DOHH2 (cell line): ENCODE results near the gene COL19A1.

ENCODE experiments used
- H3F3A ChIP-seq: fragments of 200-600 bp; sonication (generic), shearing (Covaris generic); 2 replicates; pipeline ENCODE4 v1.6.0; 2016; ENCODE audit warnings: antibody characterized with exemption, mild to moderate bottlenecking; ENCODE audit not compliant: control insufficient read depth, insufficient read depth
- H3K27ac ChIP-seq: fragments of 200-600 bp; sonication (generic); 2 replicates; pipeline ENCODE4 v1.5.1; 2014; ENCODE audit warnings: low read depth, mild to moderate bottlenecking, low read length, moderate library complexity
- H3K27me3 ChIP-seq: fragments of 200-600 bp; sonication (generic); 2 replicates; pipeline ENCODE4 v1.6.1; 2014; ENCODE audit warnings: mild to moderate bottlenecking, low read length, mixed read lengths; ENCODE audit not compliant: control insufficient read depth
- H3K36me3 ChIP-seq: fragments of 200-600 bp; sonication (generic); 2 replicates; pipeline ENCODE4 v1.6.1; 2014; ENCODE audit warnings: mild to moderate bottlenecking, low read length, moderate library complexity, mixed read lengths; ENCODE audit not compliant: control insufficient read depth
- H3K4me1 ChIP-seq: fragments of 200-600 bp; sonication (generic); 2 replicates; pipeline ENCODE4 v1.6.1; 2014; ENCODE audit warnings: mild to moderate bottlenecking, low read length, mixed read lengths; ENCODE audit not compliant: control insufficient read depth
- H3K4me2 ChIP-seq: fragments of 200-600 bp; sonication (generic); 2 replicates; pipeline ENCODE4 v1.6.0; 2014; ENCODE audit warnings: mild to moderate bottlenecking, low read length, moderate library complexity
- H3K4me3 ChIP-seq: fragments of 200-600 bp; sonication (generic); 2 replicates; pipeline ENCODE4 v1.5.1; 2014; ENCODE audit warnings: mild to moderate bottlenecking, low read length, mixed read lengths
- H3K79me2 ChIP-seq: fragments of 200-600 bp; sonication (generic); 2 replicates; pipeline ENCODE4 v1.6.1; 2014; ENCODE audit warnings: mild to moderate bottlenecking, low read length, mixed read lengths; ENCODE audit not compliant: control insufficient read depth
- H3K9me2 ChIP-seq: fragments of 200-600 bp; sonication (generic); replicated peaks from 2 replicates; pipeline ENCODE4 v1.6.1; 2014; ENCODE audit warnings: mild to moderate bottlenecking, low read length, mixed read lengths; ENCODE audit not compliant: control insufficient read depth
- H3K9me3 ChIP-seq: fragments of 200-600 bp; sonication (generic); 2 replicates; pipeline ENCODE4 v1.6.1; 2014; ENCODE audit warnings: antibody characterized with exemption, low read length, mixed read lengths; ENCODE audit not compliant: control insufficient read depth, insufficient read depth
- H4K20me1 ChIP-seq: fragments of 200-600 bp; sonication (generic); 2 replicates; pipeline ENCODE4 v1.6.0; 2014; ENCODE audit warnings: low read depth, mild to moderate bottlenecking, antibody characterized with exemption, low read length, moderate library complexity; ENCODE audit not compliant: control insufficient read depth, insufficient read depth
- EZH2phosphoT487 ChIP-seq: fragments of 200-600 bp; sonication (generic); IDR thresholded peaks from 2 replicates; pipeline ENCODE4 v1.6.1; 2017; ENCODE audit warnings: borderline replicate concordance, mild to moderate bottlenecking, antibody characterized with exemption, low read length, moderate library complexity, mixed read lengths
- TF ChIP-seq, protein P1 (sequence below): fragments of 200-600 bp; sonication (generic); IDR thresholded peaks from one replicate; pipeline ENCODE4 v1.5.1; 2014; ENCODE audit warnings: antibody characterized with exemption, mild to moderate bottlenecking, low read depth, low read length; ENCODE audit not compliant: poor library complexity, severe bottlenecking

COL19A1 gene

DNA sequence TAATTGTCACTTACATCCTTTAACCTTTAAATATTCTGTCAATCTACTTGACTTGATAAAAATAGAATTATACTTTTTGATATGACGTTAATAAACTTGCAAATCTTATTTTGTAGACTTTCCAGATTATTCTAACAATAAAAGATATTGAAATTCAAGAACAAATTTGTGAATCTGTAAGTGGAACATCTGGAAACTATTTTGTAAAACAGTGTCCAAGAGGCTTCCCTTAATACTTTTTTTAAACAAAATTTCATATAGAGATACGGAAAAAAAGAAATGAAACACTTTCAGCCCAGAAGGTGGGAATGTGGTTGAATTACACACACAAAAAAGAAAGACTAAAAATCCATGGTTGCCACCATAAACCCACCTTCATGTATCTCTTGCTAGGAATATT lies 174.4 kb downstream of the COL19A1 start:
- H3K4me3 ChIP-seq: no peak overlapping the region
- no peaks in the 10 kb centered on the region for H3K9me3 ChIP-seq
- H3K36me3 ChIP-seq: no peaks in the 10 kb centered on the region
- no peaks in the 10 kb centered on the region for H4K20me1 ChIP-seq
- no peak overlapping the region for H3K4me2 ChIP-seq
- no peaks in the 10 kb centered on the region for H3K79me2 ChIP-seq
- no peaks in the 10 kb centered on the region for H3K27me3 ChIP-seq
- TF ChIP-seq EZH2phosphoT487: no peak
- TF ChIP-seq, protein P1, sequence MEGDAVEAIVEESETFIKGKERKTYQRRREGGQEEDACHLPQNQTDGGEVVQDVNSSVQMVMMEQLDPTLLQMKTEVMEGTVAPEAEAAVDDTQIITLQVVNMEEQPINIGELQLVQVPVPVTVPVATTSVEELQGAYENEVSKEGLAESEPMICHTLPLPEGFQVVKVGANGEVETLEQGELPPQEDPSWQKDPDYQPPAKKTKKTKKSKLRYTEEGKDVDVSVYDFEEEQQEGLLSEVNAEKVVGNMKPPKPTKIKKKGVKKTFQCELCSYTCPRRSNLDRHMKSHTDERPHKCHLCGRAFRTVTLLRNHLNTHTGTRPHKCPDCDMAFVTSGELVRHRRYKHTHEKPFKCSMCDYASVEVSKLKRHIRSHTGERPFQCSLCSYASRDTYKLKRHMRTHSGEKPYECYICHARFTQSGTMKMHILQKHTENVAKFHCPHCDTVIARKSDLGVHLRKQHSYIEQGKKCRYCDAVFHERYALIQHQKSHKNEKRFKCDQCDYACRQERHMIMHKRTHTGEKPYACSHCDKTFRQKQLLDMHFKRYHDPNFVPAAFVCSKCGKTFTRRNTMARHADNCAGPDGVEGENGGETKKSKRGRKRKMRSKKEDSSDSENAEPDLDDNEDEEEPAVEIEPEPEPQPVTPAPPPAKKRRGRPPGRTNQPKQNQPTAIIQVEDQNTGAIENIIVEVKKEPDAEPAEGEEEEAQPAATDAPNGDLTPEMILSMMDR: no peak
- no peaks in the 10 kb centered on the region; the same call in 1 of the 2 replicates for H3K9me2 ChIP-seq
- no peak overlapping the region for H3K27ac ChIP-seq
- no peaks in the 10 kb centered on the region for H3K4me1 ChIP-seq
- H3F3A ChIP-seq: no peaks in the 10 kb centered on the region

DNA sequence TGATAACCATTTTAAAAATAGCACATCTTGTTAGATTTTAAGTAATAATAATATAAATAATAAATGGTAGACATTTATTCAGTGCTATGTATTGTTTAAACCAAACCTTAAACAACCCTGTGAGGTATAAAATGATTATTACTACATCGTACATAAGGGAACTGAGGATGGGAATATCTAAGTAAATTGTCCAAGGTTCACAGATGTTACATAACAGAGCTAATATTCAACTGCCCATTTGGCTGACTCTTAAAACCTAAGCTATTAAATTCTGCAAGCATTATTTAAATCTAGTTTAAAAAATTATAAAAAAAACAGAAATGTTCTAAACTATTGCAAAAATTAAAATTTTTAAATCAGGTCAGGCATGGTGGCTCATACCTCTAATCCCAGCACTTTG lies 175.1 kb downstream of the COL19A1 start:
- no peaks in the 10 kb centered on the region for H3K9me3 ChIP-seq
- no peaks in the 10 kb centered on the region for H3K79me2 ChIP-seq
- no peaks in the 10 kb centered on the region for H3F3A ChIP-seq
- H3K27me3 ChIP-seq: no peaks in the 10 kb centered on the region
- no peak overlapping the region for H3K27ac ChIP-seq
- H3K4me1 ChIP-seq: no peaks in the 10 kb centered on the region
- H3K4me3 ChIP-seq: no peak overlapping the region
- no peaks in the 10 kb centered on the region for H4K20me1 ChIP-seq
- no peaks in the 10 kb centered on the region for H3K36me3 ChIP-seq
- H3K4me2 ChIP-seq: no peak overlapping the region
- H3K9me2 ChIP-seq: no peaks in the 10 kb centered on the region; the same call in 1 of the 2 replicates
- TF ChIP-seq, protein P1: no peak
- TF ChIP-seq EZH2phosphoT487: no peak

DNA sequence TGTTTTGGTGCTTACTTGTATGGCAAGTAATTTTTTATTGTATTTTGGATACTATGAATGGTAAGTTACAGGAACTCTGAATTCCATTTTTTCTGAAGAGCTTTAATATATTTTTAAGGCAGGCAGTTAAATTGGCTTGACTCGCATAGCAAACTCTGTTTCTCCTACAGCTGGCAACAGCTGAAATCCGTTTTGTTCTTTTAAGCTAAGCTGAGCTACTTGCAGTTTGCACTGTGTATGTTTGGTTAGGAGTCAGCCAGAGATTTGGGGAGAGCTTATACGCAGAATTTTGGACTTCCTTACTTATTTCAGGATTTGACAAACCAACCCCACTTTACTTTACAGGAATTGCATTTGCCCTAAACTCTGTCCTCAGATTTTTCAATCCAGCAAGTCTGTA lies 179.1 kb downstream of the COL19A1 start:
- TF ChIP-seq, protein P1: no peak
- TF ChIP-seq EZH2phosphoT487: no peak
- H3K4me3 ChIP-seq: no peak overlapping the region

More for the DNA sequence above, 179.1 kb downstream of the COL19A1 start:
- Histone ChIP-seq H3K9me3 (no peaks in the 10 kb centered on the region), H3K27ac (no peak overlapping the region), H4K20me1 (no peaks in the 10 kb centered on the region), H3K4me1 (no peaks in the 10 kb centered on the region), H3K27me3 (no peaks in the 10 kb centered on the region), H3F3A (no peaks in the 10 kb centered on the region), H3K9me2 (no peaks in the 10 kb centered on the region), H3K4me2 (no peak overlapping the region), H3K36me3 (no peaks in the 10 kb centered on the region), H3K79me2 (no peaks in the 10 kb centered on the region)
